GM20000 (cell line): ENCODE data around the gene ZNF785.

Experiments used
- DNase-seq: peaks from one replicate; pipeline ENCODE4 v3.0.0; 2012; ENCODE audit warnings: low spot score
- TF ChIP-seq, protein P1 (sequence below): IDR thresholded peaks from 2 replicates; pipeline ENCODE4 v1.5.1; 2012; ENCODE audit warnings: mild to moderate bottlenecking, control low read depth; ENCODE audit errors: extremely low read depth, missing control alignments

Gene ZNF785

DNA sequence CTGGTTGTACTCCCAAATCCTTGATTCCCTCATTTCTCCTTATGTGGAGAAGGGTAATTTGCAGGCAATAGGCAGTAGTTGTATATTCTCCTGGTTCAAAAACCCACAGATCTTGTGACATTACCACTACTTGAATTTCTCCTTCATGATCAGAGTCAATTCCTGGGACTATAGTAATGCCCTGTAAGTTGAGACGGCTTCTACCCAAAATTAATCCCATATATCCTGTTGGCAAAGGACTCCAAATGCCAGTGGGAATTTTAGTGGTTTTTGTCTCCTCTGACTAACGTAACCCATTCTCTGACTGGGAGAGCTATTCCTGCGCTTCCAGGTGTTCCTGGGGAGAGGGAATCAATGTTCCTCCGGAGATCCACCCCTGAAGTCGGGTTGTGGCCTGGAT lies 36.3 kb upstream of the ZNF785 start:
- TF ChIP-seq, protein P1, sequence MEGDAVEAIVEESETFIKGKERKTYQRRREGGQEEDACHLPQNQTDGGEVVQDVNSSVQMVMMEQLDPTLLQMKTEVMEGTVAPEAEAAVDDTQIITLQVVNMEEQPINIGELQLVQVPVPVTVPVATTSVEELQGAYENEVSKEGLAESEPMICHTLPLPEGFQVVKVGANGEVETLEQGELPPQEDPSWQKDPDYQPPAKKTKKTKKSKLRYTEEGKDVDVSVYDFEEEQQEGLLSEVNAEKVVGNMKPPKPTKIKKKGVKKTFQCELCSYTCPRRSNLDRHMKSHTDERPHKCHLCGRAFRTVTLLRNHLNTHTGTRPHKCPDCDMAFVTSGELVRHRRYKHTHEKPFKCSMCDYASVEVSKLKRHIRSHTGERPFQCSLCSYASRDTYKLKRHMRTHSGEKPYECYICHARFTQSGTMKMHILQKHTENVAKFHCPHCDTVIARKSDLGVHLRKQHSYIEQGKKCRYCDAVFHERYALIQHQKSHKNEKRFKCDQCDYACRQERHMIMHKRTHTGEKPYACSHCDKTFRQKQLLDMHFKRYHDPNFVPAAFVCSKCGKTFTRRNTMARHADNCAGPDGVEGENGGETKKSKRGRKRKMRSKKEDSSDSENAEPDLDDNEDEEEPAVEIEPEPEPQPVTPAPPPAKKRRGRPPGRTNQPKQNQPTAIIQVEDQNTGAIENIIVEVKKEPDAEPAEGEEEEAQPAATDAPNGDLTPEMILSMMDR, result no peak
- no peak for DNase-seq

GRCh38 chr16:30620169-30620568 lies 34.7 kb upstream of the ZNF785 start:
- DNase-seq, result no peak
- TF ChIP-seq, protein P1, result no peak

- TF ChIP-seq, protein P1, result no peak
- no peak for DNase-seq
These were observed 34.1 kb upstream of the ZNF785 start for GRCh38 chr16:30619638-30620037.

DNA sequence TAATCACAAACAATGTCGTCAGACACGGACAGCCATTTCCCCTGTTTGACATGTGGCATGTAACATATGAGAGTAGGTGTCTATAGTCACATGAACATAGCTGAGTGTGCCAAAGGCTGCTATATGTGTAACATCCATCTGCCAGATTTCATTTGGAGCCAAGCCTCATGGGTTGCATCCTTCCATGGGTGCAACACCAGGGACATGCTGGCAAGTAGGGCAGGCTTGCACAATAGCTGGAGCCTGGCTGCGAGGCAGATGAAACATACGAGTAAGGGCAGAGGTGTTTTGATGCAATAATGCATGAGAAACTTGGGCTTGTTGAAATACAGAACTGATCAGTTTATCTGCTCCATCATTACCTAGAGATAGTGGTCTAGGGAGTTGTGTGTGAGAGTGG lies 33.7 kb upstream of the ZNF785 start:
- TF ChIP-seq, protein P1, result no peak
- no peak for DNase-seq

DNA sequence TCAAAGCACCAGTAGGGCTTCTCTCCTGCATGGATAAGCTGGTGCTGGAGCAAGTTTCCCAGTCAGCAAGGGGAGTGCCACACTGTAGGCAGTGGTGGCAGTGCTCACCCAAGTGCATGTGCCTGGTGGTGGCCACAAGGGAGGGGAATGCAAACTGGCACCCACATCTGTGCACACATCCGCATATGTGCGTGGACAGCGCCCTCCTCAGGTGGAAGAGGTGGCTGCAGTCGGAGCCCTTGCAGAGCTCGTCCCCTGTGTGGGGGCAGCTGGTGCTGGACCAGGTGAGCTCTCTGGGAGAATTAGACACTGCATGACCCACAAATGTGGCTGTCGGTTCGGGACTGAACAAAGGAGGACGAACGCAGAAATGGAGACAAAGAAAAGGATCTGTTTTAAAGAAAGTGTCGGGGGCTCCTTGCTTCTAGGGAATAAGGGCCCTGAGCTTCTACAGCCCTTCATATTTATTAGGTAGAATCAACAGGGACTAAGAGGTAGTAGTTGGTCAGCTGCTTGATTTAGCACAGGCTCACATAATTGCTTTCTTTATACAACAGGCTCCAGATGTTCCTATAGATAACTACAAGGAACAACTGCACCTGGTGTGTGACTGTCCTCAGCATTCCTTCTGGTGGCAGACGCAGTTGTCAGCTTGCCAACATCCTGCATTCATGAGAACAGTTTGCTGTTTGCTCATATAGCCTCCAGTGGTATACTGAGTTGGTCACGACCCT lies 30.0 kb upstream of the ZNF785 start:
- TF ChIP-seq, protein P1, result peak; percentile 56
- DNase-seq, result peak; percentile 49

DNA sequence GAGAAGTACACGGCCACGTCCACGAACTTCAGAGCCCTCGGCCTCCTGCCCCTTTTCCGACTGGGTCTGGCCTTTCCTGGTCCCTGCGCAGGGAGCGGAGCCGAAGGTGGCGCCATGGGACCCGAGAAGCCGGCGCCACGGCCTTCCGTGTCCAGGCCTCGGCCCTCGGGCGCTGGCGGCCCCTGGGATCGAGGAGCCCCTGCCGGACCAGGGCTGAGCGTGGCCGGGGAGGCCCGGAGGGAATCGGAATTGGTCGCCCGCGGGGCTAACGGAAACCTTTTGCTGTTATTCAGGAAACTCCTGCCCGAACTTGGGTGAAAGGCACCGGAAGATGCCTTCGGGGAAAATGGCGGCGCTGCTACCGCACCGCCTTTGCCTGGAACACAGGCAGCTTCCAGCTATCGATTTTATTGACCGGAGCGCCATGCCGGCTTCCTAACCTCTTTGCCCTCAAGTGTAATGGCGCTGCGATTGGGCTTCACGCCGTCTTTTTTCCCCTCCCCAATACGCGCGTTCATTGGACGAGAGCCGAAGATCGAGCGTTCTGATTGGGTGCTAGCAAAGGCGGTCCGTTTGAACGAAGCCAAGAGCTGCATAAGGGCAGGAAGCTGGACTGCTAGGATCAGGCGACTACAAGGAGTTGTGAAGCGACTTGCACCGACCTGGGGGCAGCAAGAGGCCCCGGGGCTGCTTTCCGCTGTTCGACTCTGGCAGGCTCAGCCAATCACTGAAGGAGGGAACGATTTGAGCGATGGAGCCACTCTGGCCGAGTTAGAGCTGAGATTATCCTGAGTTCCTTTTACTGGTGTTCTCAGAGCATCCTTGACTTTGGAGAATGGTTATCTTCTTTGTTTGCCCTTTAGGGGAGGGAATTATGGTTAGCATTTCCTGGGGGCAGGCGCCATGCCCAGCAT lies 24.7 kb upstream of the ZNF785 start, which contains the start of gene ZNF689:
Gene ZNF689 (minus strand): TSS at position 464 of the 914 bp plus-strand sequence. CDS start 348 bp downstream, at position 116.
- TF ChIP-seq, protein P1, result no peak

More for the DNA sequence above, 24.7 kb upstream of the ZNF785 start, which contains the start of gene ZNF689:
- peak; percentile 97 for DNase-seq
